Kidney epithelial cell (primary cell): Measurements from ENCODE around the gene DHX58. TPM values are rescaled to one million over a fixed set of nuclear protein-coding genes. Genes with fewer than 3 reads are reported as not detected.

Experiments
- DNase-seq: peaks from one replicate; pipeline ENCODE4 v3.0.0-alpha.2; 2010; ENCODE audit warnings: low read depth
- H3K27me3 ChIP-seq: 2 replicates; pipeline ENCODE4 v1.6.0; 2011; ENCODE audit warnings: low read length; ENCODE audit not compliant: control insufficient read depth, insufficient read depth
- H3K36me3 ChIP-seq: 2 replicates; pipeline ENCODE4 v1.5.1; 2011; ENCODE audit warnings: low read length; ENCODE audit not compliant: control insufficient read depth, insufficient read depth
- H3K4me3 ChIP-seq: 2 replicates; pipeline ENCODE4 v1.5.1; 2011; ENCODE audit warnings: low read depth, mild to moderate bottlenecking, control low read depth, low read length
- CTCF ChIP-seq: IDR thresholded peaks from 2 replicates; pipeline ENCODE4 v1.5.1; 2011; ENCODE audit warnings: mild to moderate bottlenecking, moderate library complexity, low read length, control low read depth, inconsistent platforms; ENCODE audit not compliant: insufficient read depth, poor library complexity, severe bottlenecking
- total RNA-seq: library from RNA; depleted of rRNA; stranded (reverse); fragments of >200 nt; gene quantifications from 2 replicates; pipeline ENCODE4 v1.2.3, GENCODE V29; 2015

The DHX58 gene
- total RNA-seq, 1 donor from 2014 or later = 10.0 TPM

GRCh38 chr17:42053731-42054500 is 58.6 kb downstream of the DHX58 start:
- DNase-seq = no peak
- no peak overlapping the region for H3K4me3 ChIP-seq
- H3K27me3 ChIP-seq = peaks cover 42% of the 10 kb centered on the region
- H3K36me3 ChIP-seq = no peaks in the 10 kb centered on the region
- TF ChIP-seq CTCF = no peak

- peaks cover 39% of the 10 kb centered on the region for H3K27me3 ChIP-seq
- H3K4me3 ChIP-seq = no peak overlapping the region
- no peak for DNase-seq
- TF ChIP-seq CTCF = no peak
- H3K36me3 ChIP-seq = no peaks in the 10 kb centered on the region
Measured at GRCh38 chr17:42052346-42052877, 60.1 kb downstream of the DHX58 start.

GRCh38 chr17:42051645-42052044 is 60.9 kb downstream of the DHX58 start:
- peaks cover 39% of the 10 kb centered on the region for H3K27me3 ChIP-seq
- H3K36me3 ChIP-seq = no peaks in the 10 kb centered on the region
- no peak for TF ChIP-seq CTCF
- no peak for DNase-seq
- H3K4me3 ChIP-seq = no peak overlapping the region

Other genes with a start within 250 kb of the DHX58 start
- gene KLHL11, start 247.3 kb downstream of the DHX58 start, total RNA-seq = 28.3 and 29.2 TPM in 2 replicates
- 241 and 301 TPM in 2 replicates for gene ACLY, start 193.8 kb downstream of the DHX58 start, total RNA-seq
- 0.62 and 0.84 TPM in 2 replicates for gene ODAD4, start 182.1 kb downstream of the DHX58 start, total RNA-seq
- 58.5 and 65.1 TPM in 2 replicates for gene CNP, start 145.9 kb downstream of the DHX58 start, total RNA-seq
- 68.0 and 73.5 TPM in 2 replicates for gene DNAJC7, start 95.3 kb downstream of the DHX58 start, total RNA-seq
- gene NKIRAS2, start 92.6 kb downstream of the DHX58 start, total RNA-seq = 74.4 and 77.8 TPM in 2 replicates
- gene C17orf113, start 62.1 kb downstream of the DHX58 start, total RNA-seq = 0.34 and 0.75 TPM in 2 replicates
- 0.04 and 0.34 TPM in 2 replicates for gene ZNF385C, start 14.2 kb downstream of the DHX58 start, total RNA-seq
- 22.2 and 32.4 TPM in 2 replicates for gene KAT2A, start 8.7 kb upstream of the DHX58 start, total RNA-seq
- gene HSPB9, start 10.1 kb upstream of the DHX58 start, total RNA-seq = not detected in 2 replicates
- 142 and 195 TPM in 2 replicates for gene RAB5C, start 42.3 kb upstream of the DHX58 start, total RNA-seq
- gene KCNH4, start 68.4 kb upstream of the DHX58 start, total RNA-seq = 0.14 TPM in 1 of 2 replicates, not detected in the other
- not detected in 2 replicates for gene HCRT, start 72.7 kb upstream of the DHX58 start, total RNA-seq
- 26.7 and 45.8 TPM in 2 replicates for gene GHDC, start 81.8 kb upstream of the DHX58 start, total RNA-seq
- gene STAT5B, start 163.7 kb upstream of the DHX58 start, total RNA-seq = 27.5 and 29.6 TPM in 2 replicates
- gene STAT5A, start 175.8 kb upstream of the DHX58 start, total RNA-seq = 11.4 and 24.4 TPM in 2 replicates